Activated naive CD8-positive, alpha-beta T cell treated with anti-CD3 and anti-CD28 coated beads, Interleukin-2, amount 10 ng/mL, durations not matched to agents 7 days and 5 days (primary cell): ENCODE measurements around the gene HELZ. TPM values are rescaled to one million over a fixed set of nuclear protein-coding genes. Genes with fewer than 3 reads are reported as not detected.
"Not testable (repeated sequence)": the region's sequence is repeated elsewhere in the genome, so short reads cannot be mapped to it uniquely, and the experiment has no call there.

ENCODE experiments used
- ATAC-seq: fragments of 150-1000 bp; cut with Tn5 transposase; one replicate; pipeline ENCODE4 v1.10.0; 2021; ENCODE audit warnings: low read depth, moderate library complexity
- POLR2A ChIA-PET: fragments of 350-600 bp; sonication (Branson Sonifier 250); formaldehyde crosslinking; loops from one replicate; lab custom pipeline; 2021; ENCODE audit warnings: antibody characterized with exemption; lab: Charles Lee
- DNase-seq: peaks from one replicate; pipeline ENCODE4 v3.0.0; 2021
- H3K27ac Mint-ChIP-seq: one replicate; pipeline ENCODE4 v1.8.0; 2022; ENCODE audit warnings: mild to moderate bottlenecking, mixed read lengths
- H3K27me3 Mint-ChIP-seq: one replicate; pipeline ENCODE4 v1.8.0; 2022; ENCODE audit warnings: mild to moderate bottlenecking, moderate library complexity, mixed read lengths
- H3K36me3 Mint-ChIP-seq: one replicate; pipeline ENCODE4 v1.8.0; 2021; ENCODE audit warnings: mild to moderate bottlenecking, mixed read lengths
- H3K4me1 Mint-ChIP-seq: one replicate; pipeline ENCODE4 v1.8.0; 2021; ENCODE audit warnings: mixed read lengths
- H3K4me3 Mint-ChIP-seq: one replicate; pipeline ENCODE4 v1.8.0; 2022; ENCODE audit warnings: mild to moderate bottlenecking, moderate library complexity, mixed read lengths
- H3K9me3 Mint-ChIP-seq: one replicate; pipeline ENCODE4 v1.8.0; 2021; ENCODE audit warnings: mixed read lengths
- total RNA-seq, 2 experiments: library from RNA; stranded (reverse); gene quantifications; one replicate each; pipeline ENCODE4 v1.2.3, GENCODE V29; 2021

HELZ gene
- total RNA-seq, 2 experiments from 2014 or later: 84.8 to 86.2 TPM

DNA sequence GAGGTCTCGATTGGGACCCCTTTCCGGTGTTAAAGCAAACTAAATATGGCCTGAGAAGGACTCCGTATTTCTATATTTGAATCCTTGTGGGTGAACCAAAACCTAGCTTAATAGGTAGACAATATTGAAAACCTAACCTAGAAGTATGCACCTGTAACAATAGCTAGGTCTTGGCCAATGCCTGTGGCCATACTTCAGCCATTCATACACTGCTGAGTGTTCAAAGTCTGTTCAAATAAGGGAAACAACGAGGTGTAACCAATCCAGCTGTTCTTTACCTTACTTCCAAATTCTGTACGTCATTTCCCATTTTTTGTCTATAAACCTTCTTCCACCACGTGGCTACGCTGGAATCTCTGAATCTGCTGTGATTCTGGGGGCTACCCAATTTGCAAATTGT is 34.1 kb upstream of the HELZ start:
- no peak overlapping the region for H3K4me3 Mint-ChIP-seq
- ATAC-seq: no peak

DNA sequence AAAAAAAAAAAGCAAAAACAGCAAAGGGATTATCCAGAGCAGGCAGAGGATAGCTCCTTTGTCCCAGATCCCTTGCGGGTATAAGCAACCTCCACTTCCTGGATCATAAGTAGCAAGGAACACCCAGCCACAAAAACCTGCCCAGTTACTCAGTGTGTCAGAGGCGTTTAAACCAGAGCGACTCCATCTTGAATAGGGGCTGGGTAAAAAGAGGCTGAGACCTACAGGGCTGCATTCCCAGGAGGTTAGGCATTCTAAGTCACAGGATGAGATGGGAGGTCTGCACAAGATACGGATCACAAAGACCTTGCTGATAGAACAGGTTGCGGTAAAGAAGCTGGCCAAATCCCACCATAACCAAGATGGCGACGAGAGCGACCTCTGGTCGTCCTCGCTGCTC is 33.4 kb upstream of the HELZ start:
- Mint-ChIP-seq H3K36me3 (no peaks in the 10 kb centered on the region), H3K27ac (no peak overlapping the region), H3K27me3 (no peaks in the 10 kb centered on the region), H3K4me3 (no peak overlapping the region), H3K9me3 (no peaks in the 10 kb centered on the region), H3K4me1 (no peaks in the 10 kb centered on the region)
- DNase-seq: no peak
- POLR2A ChIA-PET: no interaction called here
- ATAC-seq: no peak

More for the DNA sequence above, 34.1 kb upstream of the HELZ start:
- H3K9me3 Mint-ChIP-seq: no peaks in the 10 kb centered on the region
- no peaks in the 10 kb centered on the region for H3K36me3 Mint-ChIP-seq
- no peaks in the 10 kb centered on the region for H3K27me3 Mint-ChIP-seq
- POLR2A ChIA-PET: no interaction called here
- H3K4me1 Mint-ChIP-seq: no peaks in the 10 kb centered on the region
- DNase-seq: no peak
- no peak overlapping the region for H3K27ac Mint-ChIP-seq

DNA sequence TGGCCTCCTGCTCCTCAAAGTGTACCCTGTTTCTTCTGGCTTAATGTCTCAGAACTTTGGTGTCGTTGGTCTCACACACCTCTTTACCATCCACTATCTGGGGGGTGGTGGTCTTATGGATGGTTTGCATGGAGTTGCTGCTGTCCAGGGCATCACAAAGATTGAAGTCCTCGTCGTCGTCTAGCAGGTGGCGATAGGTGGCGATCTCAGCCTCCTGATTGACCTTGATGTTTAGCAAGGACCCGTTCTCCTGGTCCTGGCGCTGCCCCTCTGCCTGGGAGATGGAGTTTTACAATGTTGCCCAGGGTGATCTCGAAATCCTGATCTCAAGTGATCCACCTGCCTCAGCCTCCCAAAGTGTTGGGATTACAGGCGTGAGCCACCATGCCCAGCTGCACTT is 31.1 kb upstream of the HELZ start:
- H3K9me3 Mint-ChIP-seq: no peaks in the 10 kb centered on the region
- DNase-seq (no peak), ATAC-seq (no peak)
- no peaks in the 10 kb centered on the region for H3K36me3 Mint-ChIP-seq
- no peaks in the 10 kb centered on the region for H3K4me1 Mint-ChIP-seq
- no peak overlapping the region for H3K4me3 Mint-ChIP-seq
- POLR2A ChIA-PET: no interaction called here
- no peak overlapping the region for H3K27ac Mint-ChIP-seq
- H3K27me3 Mint-ChIP-seq: no peaks in the 10 kb centered on the region

DNA sequence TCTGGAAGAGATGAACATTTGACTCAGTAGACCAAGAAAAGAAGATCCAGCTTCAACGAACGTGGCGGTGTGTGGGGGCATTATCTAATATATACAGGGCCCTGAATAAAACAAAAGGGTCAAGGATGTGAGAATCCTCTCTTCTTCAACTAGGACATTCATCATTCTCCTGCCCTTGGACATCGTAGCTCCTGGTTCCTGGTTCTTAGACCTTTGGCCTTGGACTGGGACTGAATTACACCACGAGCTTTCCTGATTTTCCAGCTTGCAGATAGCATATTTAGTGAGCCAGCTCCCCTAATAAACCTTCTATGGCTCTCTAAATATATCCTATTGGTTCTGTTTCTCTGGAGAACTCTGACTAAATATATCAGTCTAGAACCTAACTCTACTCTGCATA is 29.5 kb upstream of the HELZ start:
- Mint-ChIP-seq H3K36me3 (no peaks in the 10 kb centered on the region), H3K27me3 (peaks cover 2% of the 10 kb centered on the region), H3K9me3 (no peaks in the 10 kb centered on the region), H3K4me1 (no peaks in the 10 kb centered on the region), H3K27ac (no peak overlapping the region), H3K4me3 (no peak overlapping the region)
- POLR2A ChIA-PET: no interaction called here
- DNase-seq: no peak
- no peak for ATAC-seq

DNA sequence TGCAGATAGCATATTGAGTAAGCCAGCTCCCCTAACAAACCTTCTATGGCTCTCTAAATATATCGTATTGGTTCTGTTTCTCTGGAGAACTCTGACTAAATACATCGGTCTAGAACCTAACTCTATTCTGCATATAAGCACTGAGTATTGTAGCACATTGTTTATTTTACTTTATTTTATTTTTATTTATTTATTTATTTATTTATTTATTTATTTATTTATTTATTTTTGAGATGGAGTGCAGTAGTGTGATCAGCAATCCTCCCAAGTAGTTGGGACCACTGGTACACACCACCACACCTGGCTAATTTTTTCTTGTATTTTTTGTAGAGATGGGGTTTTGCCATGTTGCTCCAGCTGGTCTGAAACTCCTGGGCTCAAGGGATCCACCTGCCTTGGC is 28.9 kb upstream of the HELZ start:
- no peak overlapping the region for H3K27ac Mint-ChIP-seq
- POLR2A ChIA-PET: no interaction called here
- ATAC-seq: no peak
- no peaks in the 10 kb centered on the region for H3K9me3 Mint-ChIP-seq
- no peak overlapping the region for H3K4me3 Mint-ChIP-seq
- no peaks in the 10 kb centered on the region for H3K36me3 Mint-ChIP-seq
- H3K27me3 Mint-ChIP-seq: peaks cover 2% of the 10 kb centered on the region
- no peaks in the 10 kb centered on the region for H3K4me1 Mint-ChIP-seq
- no peak for DNase-seq

DNA sequence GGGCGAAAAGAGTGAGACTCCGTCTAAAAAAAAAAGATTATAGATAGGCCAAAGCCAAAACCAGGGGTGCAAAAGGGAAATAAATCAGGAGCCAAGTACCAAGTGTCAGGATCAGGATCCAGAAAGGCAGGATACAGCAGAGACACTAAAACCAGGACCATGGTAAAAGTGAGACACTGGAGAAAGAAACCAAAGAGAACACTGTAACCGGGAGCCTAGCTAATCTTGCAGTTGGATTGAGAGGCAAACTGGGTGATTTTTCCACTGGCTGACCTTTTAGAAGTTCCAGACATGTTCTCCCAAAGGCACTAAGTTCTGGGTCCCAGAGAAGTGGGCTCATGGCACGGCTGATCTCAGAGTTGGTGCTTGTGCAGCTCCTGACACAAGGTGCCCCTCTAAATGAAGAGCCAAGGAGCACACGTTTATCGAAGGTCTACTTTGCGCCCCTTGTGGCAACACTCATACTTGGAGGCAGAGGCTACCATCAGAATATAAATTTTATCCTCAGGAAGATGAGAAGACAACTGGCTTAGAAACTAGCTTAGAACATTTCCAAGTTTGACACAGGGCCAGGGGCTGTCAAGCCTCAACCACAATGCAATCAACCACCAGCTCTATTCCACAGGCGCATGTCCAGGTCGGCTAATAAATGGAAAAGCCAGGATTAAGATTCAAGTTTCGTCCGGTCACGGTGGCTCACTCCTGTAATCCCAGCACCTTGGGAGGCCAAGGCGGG is 27.5 kb upstream of the HELZ start:
- Mint-ChIP-seq H3K4me1 (no peaks in the 10 kb centered on the region), H3K27me3 (peaks cover 2% of the 10 kb centered on the region), H3K27ac (no peak overlapping the region), H3K36me3 (no peaks in the 10 kb centered on the region), H3K4me3 (no peak overlapping the region), H3K9me3 (no peaks in the 10 kb centered on the region)
- ATAC-seq (no peak), DNase-seq (no peak)
- POLR2A ChIA-PET: interaction anchor here (0.6 kb wide), 1 partner anchor 99 kb away, joined by 3 read pairs; no protein-coding TSS in a partner anchor

DNA sequence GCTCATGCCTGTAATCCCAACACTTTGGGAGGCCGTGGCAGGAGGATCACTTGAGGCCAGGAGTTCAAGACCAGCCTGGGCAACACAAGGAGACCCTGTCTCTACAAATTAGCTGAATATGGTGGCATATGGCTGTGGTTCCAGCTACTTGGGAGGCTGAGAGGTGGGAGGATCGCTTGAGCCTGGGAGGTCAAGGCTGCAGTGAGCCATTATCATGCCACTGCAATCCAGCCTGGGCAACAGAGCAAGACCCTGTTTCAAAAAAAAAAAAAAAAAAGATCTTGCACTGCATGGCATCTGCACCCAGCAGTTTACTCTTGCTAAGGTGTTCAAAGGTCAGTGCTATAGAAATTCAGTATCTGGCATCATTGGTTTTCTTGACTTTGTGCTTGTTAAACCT is 26.2 kb upstream of the HELZ start:
- H3K9me3 Mint-ChIP-seq, POLR2A ChIA-PET, H3K36me3 Mint-ChIP-seq, H3K4me1 Mint-ChIP-seq, ATAC-seq, DNase-seq, H3K27me3 Mint-ChIP-seq, H3K4me3 Mint-ChIP-seq, H3K27ac Mint-ChIP-seq: not testable (repeated sequence)

DNA sequence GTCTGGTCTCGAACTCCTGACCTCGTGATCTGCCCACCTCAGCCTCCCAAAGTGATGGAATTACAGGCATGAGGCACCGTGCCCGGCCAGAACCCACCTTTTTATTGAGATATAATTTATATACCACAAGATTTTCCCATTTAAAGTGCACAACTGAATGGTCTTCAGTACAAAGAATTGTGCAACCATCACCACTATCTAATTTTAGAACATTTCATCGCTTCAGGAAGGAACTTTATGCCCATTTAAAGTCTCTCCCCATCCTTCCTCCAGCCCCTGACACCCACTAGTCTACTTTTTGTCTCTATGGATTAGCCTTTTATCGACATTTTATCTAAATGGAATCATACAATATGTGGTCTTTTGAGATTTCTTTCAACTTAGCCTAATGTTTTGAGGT is 25.4 kb upstream of the HELZ start:
- no peak for ATAC-seq

DNA sequence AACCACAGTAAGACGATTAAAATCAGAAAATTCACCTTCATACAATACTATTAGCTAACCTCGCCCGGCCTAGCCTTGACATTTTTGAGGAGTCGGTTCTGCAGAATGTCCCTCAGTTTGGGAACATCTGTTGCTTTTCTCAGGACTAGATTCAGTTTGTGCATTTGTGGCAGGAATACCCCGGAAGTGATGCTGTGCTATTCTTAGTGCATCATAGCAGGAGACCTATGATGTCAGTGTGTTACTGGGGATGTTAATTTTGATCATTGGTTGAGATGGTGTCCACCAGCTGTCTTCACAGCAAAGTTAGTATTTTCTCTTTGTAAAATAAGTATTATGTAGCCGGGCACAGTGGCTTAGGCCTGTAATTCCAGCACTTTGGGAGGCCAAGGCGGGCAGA is 21.5 kb upstream of the HELZ start:
- DNase-seq: no peak
- H3K4me3 Mint-ChIP-seq: no peak overlapping the region
- no peaks in the 10 kb centered on the region for H3K9me3 Mint-ChIP-seq
- no peaks in the 10 kb centered on the region for H3K4me1 Mint-ChIP-seq
- peaks cover 2% of the 10 kb centered on the region for H3K27me3 Mint-ChIP-seq
- no peaks in the 10 kb centered on the region for H3K36me3 Mint-ChIP-seq
- no peak overlapping the region for H3K27ac Mint-ChIP-seq
- ATAC-seq: no peak
- POLR2A ChIA-PET: no interaction called here

More for the DNA sequence above, 25.4 kb upstream of the HELZ start:
- no peaks in the 10 kb centered on the region for H3K36me3 Mint-ChIP-seq
- POLR2A ChIA-PET: no interaction called here
- H3K27me3 Mint-ChIP-seq: peaks cover 2% of the 10 kb centered on the region
- DNase-seq: no peak
- H3K27ac Mint-ChIP-seq: peak overlapping the region; percentile 30
- no peak overlapping the region for H3K4me3 Mint-ChIP-seq
- no peaks in the 10 kb centered on the region for H3K4me1 Mint-ChIP-seq
- H3K9me3 Mint-ChIP-seq: no peaks in the 10 kb centered on the region

DNA sequence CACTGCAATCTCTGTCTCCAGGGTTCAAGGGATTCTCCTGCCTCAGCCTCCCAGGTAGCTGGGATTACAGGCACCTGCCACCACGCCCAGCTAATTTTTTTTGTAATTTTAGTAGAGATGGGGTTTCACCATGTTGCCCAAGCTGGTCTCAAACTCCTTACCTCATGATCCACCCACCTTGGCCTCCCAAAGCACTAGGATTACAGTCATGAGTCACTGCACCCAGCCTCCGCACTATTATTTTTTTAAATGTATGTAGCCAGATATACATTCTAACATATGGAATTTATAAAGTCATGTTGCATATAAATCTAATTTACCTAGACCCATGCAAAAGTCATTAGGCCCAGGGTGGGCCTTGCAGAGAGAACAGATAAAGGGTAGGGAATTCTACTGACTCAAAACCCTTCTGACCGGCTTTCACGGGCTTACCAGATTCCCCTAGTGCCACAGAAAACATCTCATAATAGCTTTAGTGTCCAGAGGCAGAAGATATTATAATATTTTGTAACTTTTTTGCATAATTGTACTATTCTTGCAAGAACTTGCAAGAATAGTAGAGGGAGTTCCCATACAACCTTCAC is 20.5 kb upstream of the HELZ start:
- no peak for ATAC-seq
- POLR2A ChIA-PET: no interaction called here
- peaks cover 1% of the 10 kb centered on the region for H3K27me3 Mint-ChIP-seq
- H3K4me3 Mint-ChIP-seq: no peak overlapping the region
- no peaks in the 10 kb centered on the region for H3K9me3 Mint-ChIP-seq
- H3K36me3 Mint-ChIP-seq: no peaks in the 10 kb centered on the region
- no peaks in the 10 kb centered on the region for H3K4me1 Mint-ChIP-seq
- DNase-seq: no peak
- no peak overlapping the region for H3K27ac Mint-ChIP-seq

DNA sequence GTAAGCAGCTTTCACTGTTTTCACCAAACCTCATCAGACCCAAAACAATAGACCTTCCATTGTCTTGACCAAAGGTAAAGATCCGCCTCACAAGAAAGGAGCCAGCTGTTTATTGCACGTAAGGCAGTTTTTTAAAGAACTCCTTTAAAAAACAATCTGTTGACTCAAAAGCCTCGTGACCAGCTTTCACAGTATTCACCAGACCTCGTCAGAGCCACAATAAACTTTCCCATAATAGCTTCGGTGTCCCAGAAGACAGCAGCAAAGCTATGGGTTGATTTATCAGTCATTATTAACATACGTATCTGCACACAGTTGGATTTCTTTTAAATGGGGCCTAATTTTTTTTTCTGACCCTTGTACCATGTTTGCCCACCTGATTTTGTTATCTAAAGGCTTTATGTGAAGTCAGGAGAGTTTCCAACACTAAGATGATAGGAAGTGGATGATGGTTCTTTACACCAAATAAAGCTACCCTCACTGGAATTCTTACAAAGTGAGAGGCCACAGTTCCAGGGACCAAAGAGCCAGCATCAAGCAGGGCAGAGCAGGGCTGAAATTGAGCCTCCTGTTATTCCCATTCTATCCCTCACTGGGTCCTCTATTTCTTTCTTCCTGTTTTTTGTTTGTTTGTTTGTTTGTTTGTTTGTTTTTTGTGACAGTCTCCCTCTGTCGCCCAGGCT is 17.6 kb upstream of the HELZ start:
- Mint-ChIP-seq H3K9me3 (no peaks in the 10 kb centered on the region), H3K4me1 (peaks cover 22% of the 10 kb centered on the region), H3K4me3 (no peak overlapping the region), H3K27ac (no peak overlapping the region), H3K27me3 (no peaks in the 10 kb centered on the region), H3K36me3 (no peaks in the 10 kb centered on the region)
- DNase-seq (no peak), ATAC-seq (no peak)
- POLR2A ChIA-PET: no interaction called here

DNA sequence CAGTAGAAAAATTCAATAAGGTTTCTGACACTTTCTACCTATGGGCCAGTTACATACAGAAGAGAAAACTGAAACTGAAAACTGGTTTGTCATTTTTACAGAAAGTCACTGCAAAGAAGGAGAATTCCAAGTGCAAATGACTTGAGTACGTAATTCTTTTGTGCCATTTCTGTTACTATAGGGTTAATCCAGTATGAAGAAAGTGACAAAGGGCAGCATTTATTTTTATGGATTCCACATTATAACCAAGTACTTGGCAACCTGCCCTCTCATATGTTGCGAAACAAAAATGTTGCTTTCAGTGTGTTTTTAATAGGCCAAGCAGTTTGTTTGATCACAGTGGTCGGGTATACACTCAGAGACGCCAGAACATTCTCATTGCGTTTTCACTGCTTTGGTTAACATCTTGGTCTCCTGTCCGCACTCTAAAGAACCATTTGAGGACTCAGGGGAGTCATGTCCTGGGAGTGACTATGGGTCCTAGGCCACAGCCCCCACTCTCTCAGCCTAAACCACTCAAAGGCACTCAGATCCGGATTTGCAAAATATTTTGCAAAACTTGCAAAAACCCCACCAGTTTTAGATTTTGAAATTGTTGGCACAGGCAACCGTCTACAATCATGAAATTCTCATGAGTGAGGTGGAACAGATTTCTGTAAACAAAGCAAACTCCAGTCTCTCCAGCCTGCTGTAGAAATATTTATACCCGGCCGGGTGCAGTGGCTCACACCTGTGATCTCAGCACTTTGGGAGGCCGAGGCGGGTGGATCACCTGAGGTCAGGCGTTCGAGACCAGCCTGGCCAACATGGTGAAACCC is 15.4 kb upstream of the HELZ start:
- Mint-ChIP-seq H3K4me3 (no peak overlapping the region), H3K27me3 (no peaks in the 10 kb centered on the region), H3K36me3 (no peaks in the 10 kb centered on the region), H3K27ac (no peak overlapping the region), H3K9me3 (peaks cover 1% of the 10 kb centered on the region), H3K4me1 (peaks cover 26% of the 10 kb centered on the region)
- no peak for ATAC-seq
- POLR2A ChIA-PET: no interaction called here
- DNase-seq: no peak

DNA sequence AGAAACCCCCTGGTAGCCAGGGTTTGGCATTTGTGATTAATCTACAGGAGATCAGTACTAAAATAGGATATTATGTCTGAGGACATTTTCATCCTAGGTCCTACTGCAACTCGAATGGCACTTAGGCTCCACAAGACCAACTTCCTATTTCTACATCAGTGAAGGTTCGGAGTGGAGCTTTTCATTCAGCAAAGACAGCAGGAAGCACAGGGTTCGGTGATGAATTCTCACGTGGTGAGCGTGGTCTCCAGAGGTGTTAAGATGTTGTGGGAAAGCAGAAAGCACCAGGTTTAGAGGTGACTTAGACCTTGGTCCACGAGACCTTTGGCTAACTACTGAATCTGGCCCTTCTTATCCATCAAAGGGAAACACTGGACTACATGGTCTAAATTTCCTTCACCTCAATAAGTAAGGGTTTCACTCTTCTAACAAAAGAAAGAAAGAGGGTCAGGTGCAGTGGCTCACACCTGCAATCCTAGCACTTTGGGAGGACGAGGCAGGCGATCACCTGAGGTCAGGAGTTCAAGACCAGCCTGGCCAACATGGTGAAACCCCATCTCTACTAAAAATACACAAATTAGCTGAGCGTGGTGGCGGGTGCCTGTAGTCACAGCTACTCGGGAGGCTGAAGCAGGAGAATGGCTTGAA is 13.9 kb upstream of the HELZ start:
- POLR2A ChIA-PET: interaction anchor here (0.6 to 3.5 kb wide), 2 partner anchors 14 to 35 kb away, joined by 4 to 22 read pairs; partner anchors contain the start of gene HELZ
- Mint-ChIP-seq H3K9me3 (peaks cover 1% of the 10 kb centered on the region), H3K36me3 (no peaks in the 10 kb centered on the region), H3K4me3 (peak overlapping the region; percentile 70), H3K27me3 (peaks cover under 1% of the 10 kb centered on the region), H3K4me1 (peaks cover 26% of the 10 kb centered on the region), H3K27ac (peak overlapping the region; percentile 83)
- ATAC-seq (peak; percentile 34), DNase-seq (no peak)
